Measurements from ENCODE around the gene NT5E.
A peak's percentile ranks its signal among the peaks of the same experiment; 100 is the strongest.

The NT5E gene

GRCh38 chr6:85416766-85417165, 33.1 kb upstream of the NT5E start:
- Histone ChIP-seq H3K27me3 (ENCODE audit: insufficient read depth, poor library complexity, severe bottlenecking) (no peaks in the 10 kb centered on the region), H3K27ac (ENCODE audit: poor library complexity, severe bottlenecking) (no peak overlapping the region), H3K4me3 (ENCODE audit: severe bottlenecking) (no peak overlapping the region), H3K4me1 (ENCODE audit: insufficient read depth, poor library complexity, severe bottlenecking) (peaks cover 2% of the 10 kb centered on the region), H3K36me3 (ENCODE audit: low read depth) (no peaks in the 10 kb centered on the region), H3K9me3 (ENCODE audit: severe bottlenecking) (no peaks in the 10 kb centered on the region)
- TF ChIP-seq CTCF (IDR thresholded peaks at IDR 0.05; ENCODE audit: poor library complexity, severe bottlenecking): no peak
- ATAC-seq (ENCODE audit: low read depth): no peak
- DNase-seq (ENCODE audit: low spot score): no peak

- no peak for ATAC-seq (ENCODE audit: low read depth)
Measured at GRCh38 chr6:85417336-85417735, 32.5 kb upstream of the NT5E start.

GRCh38 chr6:85418059-85418458, 31.8 kb upstream of the NT5E start:
- Histone ChIP-seq H3K27ac (ENCODE audit: poor library complexity, severe bottlenecking) (peak overlapping the region; percentile 4), H3K4me3 (ENCODE audit: severe bottlenecking) (no peak overlapping the region), H3K27me3 (ENCODE audit: insufficient read depth, poor library complexity, severe bottlenecking) (no peaks in the 10 kb centered on the region), H3K9me3 (ENCODE audit: severe bottlenecking) (no peaks in the 10 kb centered on the region), H3K36me3 (ENCODE audit: low read depth) (no peaks in the 10 kb centered on the region), H3K4me1 (ENCODE audit: insufficient read depth, poor library complexity, severe bottlenecking) (peaks cover 2% of the 10 kb centered on the region)
- TF ChIP-seq CTCF (IDR thresholded peaks at IDR 0.05; ENCODE audit: poor library complexity, severe bottlenecking): no peak
- peak; percentile 59; the same call in 2 of the 3 replicates for ATAC-seq (ENCODE audit: low read depth)
- no peak for DNase-seq (ENCODE audit: low spot score)

More at GRCh38 chr6:85417336-85417735, 32.5 kb upstream of the NT5E start:
- Histone ChIP-seq H3K4me3 (ENCODE audit: severe bottlenecking) (no peak overlapping the region), H3K36me3 (ENCODE audit: low read depth) (no peaks in the 10 kb centered on the region), H3K9me3 (ENCODE audit: severe bottlenecking) (no peaks in the 10 kb centered on the region), H3K27ac (ENCODE audit: poor library complexity, severe bottlenecking) (peak overlapping the region; percentile 4), H3K27me3 (ENCODE audit: insufficient read depth, poor library complexity, severe bottlenecking) (no peaks in the 10 kb centered on the region), H3K4me1 (ENCODE audit: insufficient read depth, poor library complexity, severe bottlenecking) (peaks cover 2% of the 10 kb centered on the region)
- DNase-seq (ENCODE audit: low spot score): no peak
- TF ChIP-seq CTCF (IDR thresholded peaks at IDR 0.05; ENCODE audit: poor library complexity, severe bottlenecking): no peak

- Histone ChIP-seq H3K27me3 (ENCODE audit: insufficient read depth, poor library complexity, severe bottlenecking) (no peaks in the 10 kb centered on the region), H3K27ac (ENCODE audit: poor library complexity, severe bottlenecking) (no peak overlapping the region), H3K36me3 (ENCODE audit: low read depth) (no peaks in the 10 kb centered on the region), H3K9me3 (ENCODE audit: severe bottlenecking) (no peaks in the 10 kb centered on the region), H3K4me3 (ENCODE audit: severe bottlenecking) (no peak overlapping the region), H3K4me1 (ENCODE audit: insufficient read depth, poor library complexity, severe bottlenecking) (peaks cover 2% of the 10 kb centered on the region)
- TF ChIP-seq CTCF (IDR thresholded peaks at IDR 0.05; ENCODE audit: poor library complexity, severe bottlenecking): no peak
- ATAC-seq (ENCODE audit: low read depth): no peak
- DNase-seq (ENCODE audit: low spot score): no peak
Measured at GRCh38 chr6:85419046-85419759, 30.7 kb upstream of the NT5E start.

- Histone ChIP-seq H3K4me1 (ENCODE audit: insufficient read depth, poor library complexity, severe bottlenecking) (peaks cover 2% of the 10 kb centered on the region), H3K27ac (ENCODE audit: poor library complexity, severe bottlenecking) (no peak overlapping the region), H3K27me3 (ENCODE audit: insufficient read depth, poor library complexity, severe bottlenecking) (no peaks in the 10 kb centered on the region), H3K9me3 (ENCODE audit: severe bottlenecking) (no peaks in the 10 kb centered on the region), H3K4me3 (ENCODE audit: severe bottlenecking) (no peak overlapping the region), H3K36me3 (ENCODE audit: low read depth) (no peaks in the 10 kb centered on the region)
- TF ChIP-seq CTCF (IDR thresholded peaks at IDR 0.05; ENCODE audit: poor library complexity, severe bottlenecking): no peak
- DNase-seq (ENCODE audit: low spot score) (no peak), ATAC-seq (ENCODE audit: low read depth) (no peak)
Measured at GRCh38 chr6:85420551-85420950, 29.3 kb upstream of the NT5E start.
